Measurements from ENCODE around the gene NINJ2.

Gene NINJ2

DNA sequence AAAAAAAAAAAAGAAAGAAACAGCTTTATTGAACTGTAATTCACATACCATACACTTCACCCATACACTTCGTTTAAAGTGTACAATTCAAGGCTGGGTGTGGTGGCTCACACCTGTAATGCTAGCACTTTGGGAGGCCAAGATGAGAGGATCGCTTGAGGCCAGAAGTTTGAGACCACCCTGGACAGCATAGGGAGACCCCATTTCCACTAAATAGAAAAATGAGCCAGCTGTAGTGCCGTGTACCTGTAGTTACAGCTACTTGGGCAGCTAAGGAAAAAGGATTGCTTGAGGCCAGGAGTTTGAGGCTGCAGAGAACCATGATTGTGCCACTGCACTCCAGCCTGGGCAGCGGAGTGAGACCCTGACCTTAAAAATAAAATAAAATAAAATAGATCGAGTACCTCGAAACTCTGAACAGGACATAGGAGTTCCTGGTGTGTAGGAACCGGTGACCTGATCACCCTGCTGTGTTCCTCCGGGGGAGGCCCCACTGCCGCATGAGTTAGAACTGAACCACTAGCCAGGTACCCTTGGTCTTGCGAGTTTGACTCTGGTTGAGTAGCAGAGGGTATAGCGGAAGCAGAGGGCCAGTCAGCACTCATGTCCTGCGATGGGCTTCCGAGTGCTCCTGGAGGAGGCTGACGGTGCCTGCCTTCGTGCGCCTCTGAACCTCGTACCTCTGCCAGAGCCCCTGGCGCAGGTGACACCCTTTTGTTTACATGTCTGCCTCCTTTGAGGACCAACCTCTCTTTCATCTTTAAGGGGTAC lies 123.5 kb downstream of the NINJ2 start:
- DNase-seq (ENCODE audit: low read depth, low spot score) = no peak
- ChIA-PET CTCF (interaction anchor here (1.0 to 14.1 kb wide), 5 partner anchors 8 to 102 kb away, joined by 3 to 230 read pairs (median 127); no protein-coding TSS in a partner anchor), POLR2A (no interaction called here)
- TF ChIP-seq, protein P1, sequence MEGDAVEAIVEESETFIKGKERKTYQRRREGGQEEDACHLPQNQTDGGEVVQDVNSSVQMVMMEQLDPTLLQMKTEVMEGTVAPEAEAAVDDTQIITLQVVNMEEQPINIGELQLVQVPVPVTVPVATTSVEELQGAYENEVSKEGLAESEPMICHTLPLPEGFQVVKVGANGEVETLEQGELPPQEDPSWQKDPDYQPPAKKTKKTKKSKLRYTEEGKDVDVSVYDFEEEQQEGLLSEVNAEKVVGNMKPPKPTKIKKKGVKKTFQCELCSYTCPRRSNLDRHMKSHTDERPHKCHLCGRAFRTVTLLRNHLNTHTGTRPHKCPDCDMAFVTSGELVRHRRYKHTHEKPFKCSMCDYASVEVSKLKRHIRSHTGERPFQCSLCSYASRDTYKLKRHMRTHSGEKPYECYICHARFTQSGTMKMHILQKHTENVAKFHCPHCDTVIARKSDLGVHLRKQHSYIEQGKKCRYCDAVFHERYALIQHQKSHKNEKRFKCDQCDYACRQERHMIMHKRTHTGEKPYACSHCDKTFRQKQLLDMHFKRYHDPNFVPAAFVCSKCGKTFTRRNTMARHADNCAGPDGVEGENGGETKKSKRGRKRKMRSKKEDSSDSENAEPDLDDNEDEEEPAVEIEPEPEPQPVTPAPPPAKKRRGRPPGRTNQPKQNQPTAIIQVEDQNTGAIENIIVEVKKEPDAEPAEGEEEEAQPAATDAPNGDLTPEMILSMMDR (IDR thresholded peaks at IDR 0.05; ENCODE audit: insufficient read depth, low read length, missing control alignments) = no peak
- H3K4me3 ChIP-seq (ENCODE audit: low read depth, low read length) = no peak overlapping the region

DNA sequence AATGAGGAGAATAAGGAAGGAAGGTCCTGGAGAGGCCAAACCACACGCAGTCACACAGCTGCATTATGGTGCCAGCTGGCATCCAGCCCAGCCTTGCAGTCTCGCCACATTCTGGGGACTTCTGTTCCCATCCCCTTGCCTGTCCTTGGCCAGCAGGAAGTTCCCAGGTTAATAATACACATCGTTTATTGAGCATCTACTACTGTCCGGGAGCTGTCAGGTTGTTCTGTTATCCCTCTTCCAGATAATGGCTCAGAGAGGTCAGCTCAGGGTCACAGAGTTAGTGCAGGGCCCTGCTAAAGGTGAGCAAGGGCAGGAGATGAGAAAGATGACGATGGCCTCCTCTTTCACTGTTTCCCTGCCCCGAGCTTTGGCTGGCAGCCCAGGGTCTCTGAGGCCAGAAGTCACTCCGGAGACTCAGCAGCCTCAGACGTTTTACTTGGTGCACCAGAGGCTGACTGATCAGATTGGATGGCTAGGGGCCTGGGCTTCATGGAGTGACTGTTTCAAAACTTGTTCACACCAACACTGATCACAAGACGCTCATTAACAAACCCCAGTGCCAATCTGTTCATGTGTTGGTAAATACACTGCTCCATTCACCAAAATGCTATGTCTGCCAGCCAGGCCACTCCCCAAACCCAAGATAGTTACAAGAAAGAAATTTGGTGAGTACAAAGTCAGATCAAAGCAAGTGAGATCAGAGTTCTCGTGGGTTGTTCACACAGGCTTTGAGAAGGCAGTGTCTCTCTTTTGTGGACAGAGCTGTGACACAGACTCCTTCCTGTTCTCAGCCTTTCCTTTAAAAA lies 124.3 kb downstream of the NINJ2 start:
- no peak for DNase-seq (ENCODE audit: low read depth, low spot score)
- TF ChIP-seq, protein P1 (IDR thresholded peaks at IDR 0.05; ENCODE audit: insufficient read depth, low read length, missing control alignments) = no peak
- CTCF ChIA-PET = interaction anchor here (0.8 to 14.1 kb wide), 7 partner anchors 9 to 101 kb away, joined by 3 to 230 read pairs (median 3); no protein-coding TSS in a partner anchor
- POLR2A ChIA-PET = no interaction called here
- no peak overlapping the region for H3K4me3 ChIP-seq (ENCODE audit: low read depth, low read length)

DNA sequence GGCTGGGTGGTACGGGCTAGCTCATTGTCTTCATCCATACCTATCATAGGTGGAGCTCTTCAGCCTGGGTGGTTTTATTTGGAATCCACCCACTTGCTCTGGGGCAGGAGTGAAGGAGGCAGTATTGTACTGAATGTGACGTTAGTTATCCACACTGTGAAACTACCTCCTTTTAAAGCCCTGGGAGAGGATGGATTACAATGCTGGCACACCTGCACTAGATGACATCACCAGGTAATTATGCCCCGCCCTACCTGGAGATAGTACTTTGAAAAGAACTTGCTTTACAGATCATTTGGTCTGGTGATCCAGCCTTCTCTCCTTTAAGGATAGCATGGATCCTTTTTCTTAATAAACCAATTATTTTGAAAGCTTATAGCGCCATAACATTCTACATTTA lies 125.5 kb downstream of the NINJ2 start:
- ChIA-PET POLR2A (no interaction called here), CTCF (interaction anchor here (0.9 to 14.1 kb wide), 4 partner anchors 10 to 95 kb away, joined by 3 to 230 read pairs (median 172); no protein-coding TSS in a partner anchor)
- no peak overlapping the region for H3K4me3 ChIP-seq (ENCODE audit: low read depth, low read length)
- no peak for DNase-seq (ENCODE audit: low read depth, low spot score)
- TF ChIP-seq, protein P1 (IDR thresholded peaks at IDR 0.05; ENCODE audit: insufficient read depth, low read length, missing control alignments) = no peak

DNA sequence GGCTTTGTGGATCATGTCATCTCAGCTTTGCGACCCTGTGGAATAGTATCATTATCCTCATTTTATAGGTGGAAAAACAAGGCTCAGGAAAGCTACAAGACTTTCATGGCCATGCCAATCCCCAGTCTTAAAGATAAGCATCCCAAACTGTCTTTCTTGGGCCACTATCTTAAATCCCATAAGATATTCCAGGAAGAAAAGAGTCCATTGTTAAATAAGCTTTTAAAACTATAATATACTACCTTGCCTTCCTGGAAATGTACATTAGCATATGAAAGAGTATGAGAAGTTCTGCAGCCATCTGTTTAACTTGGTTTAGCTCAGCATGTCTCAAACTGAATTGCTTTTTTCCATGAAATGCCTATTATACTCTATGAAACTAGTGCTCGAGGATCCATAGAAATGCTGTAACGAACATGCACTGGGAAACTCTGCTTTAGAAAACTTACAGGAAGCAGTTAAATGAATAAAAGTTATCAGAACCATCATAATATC lies 126.4 kb downstream of the NINJ2 start:
- POLR2A ChIA-PET = no interaction called here
- TF ChIP-seq, protein P1 (IDR thresholded peaks at IDR 0.05; ENCODE audit: insufficient read depth, low read length, missing control alignments) = no peak
- CTCF ChIA-PET = interaction anchor here (0.8 to 14.1 kb wide), 6 partner anchors 8 to 94 kb away, joined by 3 to 230 read pairs (median 68); no protein-coding TSS in a partner anchor
- DNase-seq (ENCODE audit: low read depth, low spot score) = no peak
- no peak overlapping the region for H3K4me3 ChIP-seq (ENCODE audit: low read depth, low read length)

DNA sequence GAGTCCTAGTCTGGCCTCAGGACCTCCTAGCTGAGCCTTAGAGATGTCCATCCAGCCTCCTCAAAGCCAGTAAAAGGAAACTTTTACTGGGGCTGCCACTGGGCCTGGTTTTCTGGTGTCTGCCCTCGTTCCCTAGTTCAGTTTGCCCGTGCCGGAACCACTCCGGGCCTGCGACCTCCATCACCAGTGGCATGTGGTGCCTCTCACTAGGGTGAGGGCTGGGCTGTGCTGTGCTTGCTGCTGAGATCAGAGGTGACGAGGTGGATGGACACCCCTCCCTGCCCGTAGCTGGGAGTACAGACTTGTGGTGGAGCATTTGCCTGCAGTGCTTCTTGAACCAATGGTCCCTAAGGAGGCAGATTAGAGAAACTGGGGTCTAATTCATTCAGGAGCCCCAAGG lies 127.8 kb downstream of the NINJ2 start:
- no peak for DNase-seq (ENCODE audit: low read depth, low spot score)
- ChIA-PET CTCF (interaction anchor here (0.9 to 14.1 kb wide), 6 partner anchors 9 to 216 kb away, joined by 3 to 230 read pairs (median 68); partner anchors contain the start of gene CCDC77), POLR2A (no interaction called here)
- no peak overlapping the region for H3K4me3 ChIP-seq (ENCODE audit: low read depth, low read length)
- TF ChIP-seq, protein P1 (IDR thresholded peaks at IDR 0.05; ENCODE audit: insufficient read depth, low read length, missing control alignments) = no peak

All from AG04449 (cell line).